HT1080 (cell line): Measurements from ENCODE around the gene ACTA1. TPM values are rescaled to one million over a fixed set of nuclear protein-coding genes. Genes with fewer than 3 reads are reported as not detected.

Experiments
- small RNA-seq: library from RNA; depleted of rRNA; stranded (forward); fragments of <200 nt; gene quantifications from one replicate; pipeline ENCODE3, GENCODE V24; 2014
- total RNA-seq: library from RNA; depleted of rRNA; stranded (reverse); fragments of >200 nt; shearing (Covaris generic); gene quantifications from 2 replicates; pipeline ENCODE4 v1.2.3, GENCODE V29; 2014; rRNA removed

ACTA1 gene
- total RNA-seq, 1 experiment from 2014 or later: not detected

Small RNA genes within 50 kb of the gene (small RNA-seq; reads per million reads assigned to genes)
- gene RN7SKP276 (not detected), gene RNU6-180P (0.11 reads per million)

Other genes starting within 250 kb of the ACTA1 start
- gene RAB4A, start 163.0 kb downstream of the ACTA1 start, total RNA-seq: 29.6 and 51.5 TPM in 2 replicates
- gene CCSAP, start 91.0 kb downstream of the ACTA1 start, total RNA-seq: 4.8 and 5.4 TPM in 2 replicates
- gene NUP133, start 74.2 kb upstream of the ACTA1 start, total RNA-seq: 25.5 and 38.7 TPM in 2 replicates
- 25.9 and 27.6 TPM in 2 replicates for gene ABCB10, start 124.6 kb upstream of the ACTA1 start, total RNA-seq
- 32.9 and 40.5 TPM in 2 replicates for gene TAF5L, start 192.0 kb upstream of the ACTA1 start, total RNA-seq
- 27.8 and 31.8 TPM in 2 replicates for gene URB2, start 192.2 kb upstream of the ACTA1 start, total RNA-seq